Tibial artery (tissue), 4 donors: ENCODE results near the gene SNRNP35.

Experiments used
- DNase-seq, 2 donors: peaks; one replicate each; pipeline ENCODE4 v3.0.0-alpha.2; 2019
- H3K27ac ChIP-seq, 2 donors: fragments of 200-600 bp; sonication (generic) in 1 of 2; 1 replicate in 1 of 2; 2 replicates in 1 of 2; pipeline ENCODE4 v1.5.1; 2018 to 2019; ENCODE audit warnings: mild to moderate bottlenecking in 1 of 2
- H3K27me3 ChIP-seq, 2 donors: fragments of 200-600 bp; sonication (generic) in 1 of 2; one replicate each; pipeline versions ENCODE4 v1.5.1 to v1.6.0; 2016 to 2019
- H3K36me3 ChIP-seq, 3 donors: fragments of 200-600 bp; sonication (generic) in 2 of 3; one replicate each; pipeline ENCODE4 v1.5.1; 2016 to 2019; ENCODE audit warnings: mild to moderate bottlenecking in 2 of 3
- H3K4me1 ChIP-seq, 4 donors: fragments of 200-600 bp; sonication (generic) in 2 of 4; 1 replicate in 3 of 4; 2 replicates in 1 of 4; pipeline ENCODE4 v1.5.1; 2016 to 2019
- H3K4me3 ChIP-seq, 2 donors: fragments of 200-600 bp; sonication (generic) in 1 of 2; 1 replicate in 1 of 2; 2 replicates in 1 of 2; pipeline ENCODE4 v1.5.1; 2018 to 2019; ENCODE audit warnings: mild to moderate bottlenecking in 2 of 2
- H3K9me3 ChIP-seq, 3 donors: fragments of 200-600 bp; sonication (generic) in 1 of 3; one replicate each; pipeline ENCODE4 v1.5.1; 2016 to 2019
- intact Hi-C: fragments of 100-400 bp; cut with DNase I; formaldehyde crosslinking; loops from one replicate; pipeline ENCODE4 v1.15.0; 2023; ENCODE audit warnings: low total_unique reads
- TF ChIP-seq, protein P1 (sequence below), 2 experiments: fragments of 200-600 bp in 1 of 2; fragments of 450-650 bp in 1 of 2; IDR thresholded peaks; one replicate each; pipeline ENCODE4 v1.5.1; 2017 to 2019; ENCODE audit warnings: antibody characterized with exemption in 2 of 2, mild to moderate bottlenecking in 1 of 2, moderate library complexity in 1 of 2

SNRNP35 gene

DNA sequence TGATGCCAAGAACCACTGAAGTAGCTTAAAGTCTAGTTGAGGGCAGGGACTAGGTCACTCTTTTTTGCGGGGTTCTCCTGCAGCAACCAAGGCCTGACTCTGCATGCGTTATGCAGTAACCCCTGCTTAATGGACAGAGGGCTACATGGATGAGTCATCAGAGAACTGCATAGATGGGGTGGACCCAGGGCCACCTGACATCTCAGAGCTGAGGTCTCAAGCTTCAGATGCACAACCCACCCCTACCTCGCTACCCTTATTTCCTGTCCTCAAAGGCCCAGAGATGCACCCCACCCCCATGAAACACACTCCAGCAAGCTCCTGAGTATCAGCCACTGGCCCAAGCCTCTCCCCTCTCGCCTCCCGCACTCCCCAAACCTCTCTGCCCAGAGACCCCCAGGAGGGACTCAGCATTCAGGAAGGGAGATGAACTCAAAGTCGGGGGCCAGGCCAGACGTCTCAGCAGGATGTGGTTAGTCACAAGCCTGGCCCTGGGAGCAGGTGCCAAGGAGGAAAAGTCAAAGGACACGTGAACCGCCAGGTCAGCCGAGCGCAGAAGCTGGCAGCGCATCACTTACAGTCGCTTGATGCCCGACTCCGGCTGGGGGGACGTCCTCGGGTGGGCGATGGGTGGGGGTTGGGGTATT lies 25.8 kb downstream of the SNRNP35 start:
- Histone ChIP-seq H3K27me3 (no peaks in the 10 kb centered on the region), H3K9me3 (no peaks in the 10 kb centered on the region), H3K36me3 (peaks cover 0 to 36% (median 22%) of the 10 kb centered on the region in 3 donors), H3K4me3 (no peak overlapping the region), H3K4me1 (peaks cover 0 to 53% (median 24%) of the 10 kb centered on the region in 4 donors), H3K27ac (peak overlapping the region; percentile 50 to 92)
- intact Hi-C loops = loop anchor here (10.0 kb wide), 1 partner anchor 119 kb away; the partner anchor contains the start of gene SBNO1
- no peak for DNase-seq
- TF ChIP-seq, protein P1, sequence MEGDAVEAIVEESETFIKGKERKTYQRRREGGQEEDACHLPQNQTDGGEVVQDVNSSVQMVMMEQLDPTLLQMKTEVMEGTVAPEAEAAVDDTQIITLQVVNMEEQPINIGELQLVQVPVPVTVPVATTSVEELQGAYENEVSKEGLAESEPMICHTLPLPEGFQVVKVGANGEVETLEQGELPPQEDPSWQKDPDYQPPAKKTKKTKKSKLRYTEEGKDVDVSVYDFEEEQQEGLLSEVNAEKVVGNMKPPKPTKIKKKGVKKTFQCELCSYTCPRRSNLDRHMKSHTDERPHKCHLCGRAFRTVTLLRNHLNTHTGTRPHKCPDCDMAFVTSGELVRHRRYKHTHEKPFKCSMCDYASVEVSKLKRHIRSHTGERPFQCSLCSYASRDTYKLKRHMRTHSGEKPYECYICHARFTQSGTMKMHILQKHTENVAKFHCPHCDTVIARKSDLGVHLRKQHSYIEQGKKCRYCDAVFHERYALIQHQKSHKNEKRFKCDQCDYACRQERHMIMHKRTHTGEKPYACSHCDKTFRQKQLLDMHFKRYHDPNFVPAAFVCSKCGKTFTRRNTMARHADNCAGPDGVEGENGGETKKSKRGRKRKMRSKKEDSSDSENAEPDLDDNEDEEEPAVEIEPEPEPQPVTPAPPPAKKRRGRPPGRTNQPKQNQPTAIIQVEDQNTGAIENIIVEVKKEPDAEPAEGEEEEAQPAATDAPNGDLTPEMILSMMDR (IDR thresholded peaks at IDR 0.05) = no peak

DNA sequence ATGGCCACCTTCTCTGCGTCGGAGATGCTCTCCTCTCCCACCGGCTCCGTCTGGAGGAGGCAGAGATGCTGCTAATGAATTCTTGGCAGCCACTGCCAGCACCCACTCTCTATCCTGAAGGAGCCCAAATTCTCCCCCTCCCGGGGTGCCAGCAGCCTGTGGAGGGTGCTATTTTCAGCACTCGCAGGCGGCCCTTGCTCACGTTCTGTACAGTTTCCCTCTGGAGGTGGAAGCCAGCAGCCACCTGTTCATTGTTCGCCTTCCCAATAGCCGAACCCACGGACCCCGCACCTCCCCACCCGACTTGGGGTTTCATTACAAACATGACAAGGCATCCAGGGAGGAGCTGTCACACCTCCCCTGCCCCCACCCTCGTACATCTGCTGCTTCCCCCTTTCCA lies 27.8 kb downstream of the SNRNP35 start:
- TF ChIP-seq, protein P1 (IDR thresholded peaks at IDR 0.05) = no peak
- DNase-seq = no peak
- Histone ChIP-seq H3K4me3 (no peak overlapping the region), H3K9me3 (no peaks in the 10 kb centered on the region), H3K36me3 (peaks cover 0 to 37% (median 22%) of the 10 kb centered on the region in 3 donors), H3K4me1 (peaks cover 0 to 34% (median 8%) of the 10 kb centered on the region in 4 donors), H3K27me3 (no peaks in the 10 kb centered on the region), H3K27ac (peak overlapping the region in 1 of 2 donors; percentile 17)
- intact Hi-C loops = loop anchor here (10.0 kb wide), 1 partner anchor 121 kb away; the partner anchor contains the start of gene SBNO1

DNA sequence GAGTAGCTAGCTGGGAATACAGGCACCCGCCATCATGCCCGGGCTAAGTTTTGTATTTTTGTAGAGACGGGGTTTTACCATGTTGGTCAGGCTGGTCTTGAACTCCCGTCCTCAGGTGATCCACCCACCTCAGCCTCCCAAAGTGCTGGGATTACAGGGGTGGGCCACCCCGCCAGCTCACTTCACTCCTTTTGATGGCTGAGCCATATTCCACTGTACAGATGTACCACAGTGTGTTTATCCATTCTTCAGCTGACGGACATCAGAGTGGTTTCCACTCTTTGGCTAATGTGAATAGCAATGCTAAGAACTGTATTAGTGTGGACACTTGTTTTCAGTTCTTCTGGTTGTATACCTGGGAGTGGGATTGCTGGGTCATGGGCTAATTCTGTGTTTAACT lies 29.5 kb downstream of the SNRNP35 start:
- H3K27me3 ChIP-seq = no peaks in the 10 kb centered on the region
- H3K4me1 ChIP-seq = peaks cover 0 to 17% (median 2%) of the 10 kb centered on the region in 4 donors
- no peaks in the 10 kb centered on the region for H3K9me3 ChIP-seq
- intact Hi-C loops = loop anchor here (10.0 kb wide), 1 partner anchor 123 kb away; the partner anchor contains the start of gene SBNO1
- no peak for DNase-seq
- H3K27ac ChIP-seq = no peak overlapping the region
- no peak overlapping the region for H3K4me3 ChIP-seq
- H3K36me3 ChIP-seq = peaks cover 0 to 36% (median 22%) of the 10 kb centered on the region in 3 donors
- TF ChIP-seq, protein P1 (IDR thresholded peaks at IDR 0.05) = no peak

DNA sequence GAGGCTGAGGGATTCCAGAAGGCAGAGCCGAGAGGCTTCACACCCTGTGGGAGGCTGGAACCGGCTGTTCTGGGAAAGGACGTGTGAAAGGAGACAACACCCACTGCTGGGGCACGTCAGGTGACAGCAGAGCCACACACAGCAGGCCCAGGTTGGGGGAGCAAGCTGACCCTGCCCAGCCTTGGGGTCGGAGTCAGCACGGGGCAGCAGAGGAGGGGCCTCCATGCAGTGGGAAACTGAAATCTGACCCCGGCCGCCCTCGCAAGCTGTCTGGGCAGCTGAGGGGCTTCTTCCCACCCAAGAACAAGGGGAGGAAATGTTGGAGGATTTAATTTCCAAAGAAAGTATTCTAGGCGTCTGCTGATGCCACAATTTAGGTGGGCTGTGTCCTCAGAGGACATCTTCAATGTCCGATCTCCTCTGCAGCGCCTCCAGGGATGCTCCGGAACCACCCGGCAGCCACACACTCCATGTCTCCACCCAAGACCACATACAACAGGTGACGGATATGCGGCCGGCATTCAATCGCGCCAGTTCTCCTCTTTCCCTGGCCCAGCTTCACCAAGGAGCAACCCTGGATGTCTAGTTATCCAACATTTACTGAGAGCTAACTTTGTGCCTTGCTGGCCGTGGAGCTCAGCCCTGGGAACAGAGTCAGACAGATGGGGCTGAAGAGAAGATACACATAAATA lies 30.7 kb downstream of the SNRNP35 start:
- DNase-seq = no peak
- no peaks in the 10 kb centered on the region for H3K27me3 ChIP-seq
- peaks cover 0 to 6% (median 0%) of the 10 kb centered on the region in 4 donors for H3K4me1 ChIP-seq
- H3K4me3 ChIP-seq = no peak overlapping the region
- H3K27ac ChIP-seq = peak overlapping the region in 1 of 2 donors; percentile 17
- TF ChIP-seq, protein P1 (IDR thresholded peaks at IDR 0.05) = no peak
- peaks cover 0 to 26% (median 20%) of the 10 kb centered on the region in 3 donors for H3K36me3 ChIP-seq
- intact Hi-C loops = loop anchor here (10.0 kb wide), 1 partner anchor 124 kb away; the partner anchor contains the start of gene SBNO1
- no peaks in the 10 kb centered on the region for H3K9me3 ChIP-seq

DNA sequence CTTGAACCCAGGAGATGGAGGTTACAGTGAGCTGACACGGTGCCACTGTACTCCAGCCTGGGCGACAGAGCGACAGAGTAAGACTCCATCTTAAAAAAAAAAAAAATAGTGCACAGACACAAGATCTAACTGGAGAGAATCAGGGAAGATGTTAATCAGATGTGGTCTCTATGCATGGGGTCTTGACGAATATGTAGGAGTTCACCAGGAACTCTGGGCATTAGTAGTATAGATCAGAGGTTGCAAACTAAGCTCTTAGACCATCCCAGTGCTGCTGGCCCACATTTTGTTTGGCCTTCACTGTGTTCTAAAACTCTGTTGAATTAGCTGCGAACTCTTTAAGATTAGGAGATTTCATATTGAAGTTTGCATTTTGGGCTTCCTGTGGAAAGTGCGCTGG lies 31.6 kb downstream of the SNRNP35 start:
- Histone ChIP-seq H3K9me3 (no peaks in the 10 kb centered on the region), H3K36me3 (peaks cover 0 to 24% (median 15%) of the 10 kb centered on the region in 3 donors), H3K27ac (no peak overlapping the region), H3K4me1 (no peaks in the 10 kb centered on the region), H3K27me3 (no peaks in the 10 kb centered on the region), H3K4me3 (no peak overlapping the region)
- TF ChIP-seq, protein P1 (IDR thresholded peaks at IDR 0.05) = no peak
- intact Hi-C loops = loop anchor here (10.0 kb wide), 1 partner anchor 125 kb away; the partner anchor contains the start of gene SBNO1
- DNase-seq = no peak
